Muscle layer of duodenum (tissue), 2 donors: Measurements from ENCODE around the gene KRT33B.
"Not testable (repeated sequence)": the region's sequence is repeated elsewhere in the genome, so short reads cannot be mapped to it uniquely, and the experiment has no call there.

Source experiments
- H3K27ac ChIP-seq: one replicate; pipeline ENCODE4 v1.7.0; 2013; ENCODE audit warnings: mild to moderate bottlenecking, low read length
- H3K27me3 ChIP-seq: one replicate; pipeline ENCODE4 v1.7.0; 2013; ENCODE audit warnings: low read depth, mild to moderate bottlenecking, control low read depth, low read length
- H3K36me3 ChIP-seq, 2 donors: one replicate each; pipeline ENCODE4 v1.7.0; 2013; ENCODE audit warnings: low read length in 2 of 2, control low read depth in 1 of 2, mild to moderate bottlenecking in 1 of 2; ENCODE audit not compliant: insufficient read depth in 2 of 2, control insufficient read depth in 1 of 2
- H3K4me1 ChIP-seq, 2 donors: one replicate each; pipeline ENCODE4 v1.7.0; 2013; ENCODE audit warnings: low read length in 2 of 2, mild to moderate bottlenecking in 2 of 2, control low read depth in 1 of 2, moderate library complexity in 1 of 2; ENCODE audit not compliant: insufficient read depth in 2 of 2, control insufficient read depth in 1 of 2
- H3K4me3 ChIP-seq, 2 donors: one replicate each; pipeline ENCODE4 v1.7.0; 2013; ENCODE audit warnings: low read length in 2 of 2, low read depth in 1 of 2, mild to moderate bottlenecking in 1 of 2
- H3K9me3 ChIP-seq, 2 donors: one replicate each; pipeline ENCODE4 v1.7.0; 2013; ENCODE audit warnings: low read length in 2 of 2, control low read depth in 1 of 2, mild to moderate bottlenecking in 1 of 2; ENCODE audit not compliant: control insufficient read depth in 1 of 2
- donor health status: healthy.

The KRT33B gene

GRCh38 chr17:41406205-41406604 is 36.6 kb upstream of the KRT33B start:
- Histone ChIP-seq H3K27me3 (no peaks in the 10 kb centered on the region), H3K27ac (no peak overlapping the region), H3K36me3 (no peaks in the 10 kb centered on the region), H3K4me1 (no peaks in the 10 kb centered on the region), H3K4me3 (no peak overlapping the region), H3K9me3 (no peaks in the 10 kb centered on the region)

GRCh38 chr17:41404024-41404671 is 34.5 kb upstream of the KRT33B start:
- no peak overlapping the region for H3K27ac ChIP-seq
- H3K4me3 ChIP-seq: no peak overlapping the region
- no peaks in the 10 kb centered on the region for H3K9me3 ChIP-seq
- no peaks in the 10 kb centered on the region for H3K36me3 ChIP-seq
- H3K4me1 ChIP-seq: no peaks in the 10 kb centered on the region
- H3K27me3 ChIP-seq: no peaks in the 10 kb centered on the region

GRCh38 chr17:41403404-41404023 is 33.9 kb upstream of the KRT33B start:
- Histone ChIP-seq H3K27ac (no peak overlapping the region), H3K27me3 (no peaks in the 10 kb centered on the region), H3K36me3 (no peaks in the 10 kb centered on the region)

GRCh38 chr17:41402161-41402560 is 32.5 kb upstream of the KRT33B start:
- Histone ChIP-seq H3K27me3 (no peaks in the 10 kb centered on the region), H3K4me1 (no peaks in the 10 kb centered on the region), H3K27ac (no peak overlapping the region), H3K36me3 (no peaks in the 10 kb centered on the region), H3K9me3 (no peaks in the 10 kb centered on the region), H3K4me3 (no peak overlapping the region)

More at GRCh38 chr17:41403404-41404023, 33.9 kb upstream of the KRT33B start:
- Histone ChIP-seq H3K4me3 (no peak overlapping the region), H3K9me3 (no peaks in the 10 kb centered on the region), H3K4me1 (no peaks in the 10 kb centered on the region)

GRCh38 chr17:41396996-41397660 is 27.5 kb upstream of the KRT33B start, which contains the start of gene KRT31:
KRT31 (minus strand) TSS chr17:41397608; CDS start chr17:41397539, 69 bp downstream.
- H3K27me3 ChIP-seq: no peaks in the 10 kb centered on the region
- no peak within 1 kb of the TSS for H3K27ac ChIP-seq
- no peaks in the 10 kb centered on the region for H3K36me3 ChIP-seq
- no peak within 1 kb of the TSS for H3K4me3 ChIP-seq
- no peaks in the 10 kb centered on the region for H3K9me3 ChIP-seq
- no peaks in the 10 kb centered on the region for H3K4me1 ChIP-seq

- Histone ChIP-seq H3K4me1 (no peaks in the 10 kb centered on the region), H3K9me3 (no peaks in the 10 kb centered on the region), H3K27ac (no peak overlapping the region), H3K36me3 (no peaks in the 10 kb centered on the region), H3K27me3 (no peaks in the 10 kb centered on the region), H3K4me3 (no peak overlapping the region)
Observed at GRCh38 chr17:41396340-41396739, 26.7 kb upstream of the KRT33B start.

- Histone ChIP-seq H3K27me3 (no peaks in the 10 kb centered on the region), H3K4me3 (no peak overlapping the region), H3K27ac (no peak overlapping the region), H3K4me1 (no peaks in the 10 kb centered on the region), H3K9me3 (no peaks in the 10 kb centered on the region), H3K36me3 (no peaks in the 10 kb centered on the region)
Observed at GRCh38 chr17:41395611-41396010, 26.0 kb upstream of the KRT33B start.

GRCh38 chr17:41395044-41395443 is 25.4 kb upstream of the KRT33B start:
- H3K27ac ChIP-seq, H3K27me3 ChIP-seq, H3K4me3 ChIP-seq, H3K9me3 ChIP-seq, H3K36me3 ChIP-seq, H3K4me1 ChIP-seq: not testable (repeated sequence)

- H3K27ac ChIP-seq: no peak overlapping the region
- H3K9me3 ChIP-seq: no peaks in the 10 kb centered on the region
- H3K4me3 ChIP-seq: no peak overlapping the region
- H3K27me3 ChIP-seq: no peaks in the 10 kb centered on the region
- H3K4me1 ChIP-seq: no peaks in the 10 kb centered on the region
- H3K36me3 ChIP-seq: no peaks in the 10 kb centered on the region
Observed at GRCh38 chr17:41394254-41394996, 24.8 kb upstream of the KRT33B start.

GRCh38 chr17:41393826-41394225 is 24.2 kb upstream of the KRT33B start:
- H3K27ac ChIP-seq: no peak overlapping the region
- H3K4me1 ChIP-seq: no peaks in the 10 kb centered on the region
- no peaks in the 10 kb centered on the region for H3K9me3 ChIP-seq
- no peak overlapping the region for H3K4me3 ChIP-seq
- no peaks in the 10 kb centered on the region for H3K36me3 ChIP-seq
- no peaks in the 10 kb centered on the region for H3K27me3 ChIP-seq

GRCh38 chr17:41393294-41393693 is 23.7 kb upstream of the KRT33B start:
- H3K36me3 ChIP-seq: no peaks in the 10 kb centered on the region
- H3K27ac ChIP-seq: no peak overlapping the region
- H3K4me1 ChIP-seq: no peaks in the 10 kb centered on the region
- H3K27me3 ChIP-seq: no peaks in the 10 kb centered on the region
- no peaks in the 10 kb centered on the region for H3K9me3 ChIP-seq
- no peak overlapping the region for H3K4me3 ChIP-seq
